ENCODE data around the gene TLR10.
A peak's percentile ranks its signal among the peaks of the same experiment; 100 is the strongest.

TLR10 gene

DNA sequence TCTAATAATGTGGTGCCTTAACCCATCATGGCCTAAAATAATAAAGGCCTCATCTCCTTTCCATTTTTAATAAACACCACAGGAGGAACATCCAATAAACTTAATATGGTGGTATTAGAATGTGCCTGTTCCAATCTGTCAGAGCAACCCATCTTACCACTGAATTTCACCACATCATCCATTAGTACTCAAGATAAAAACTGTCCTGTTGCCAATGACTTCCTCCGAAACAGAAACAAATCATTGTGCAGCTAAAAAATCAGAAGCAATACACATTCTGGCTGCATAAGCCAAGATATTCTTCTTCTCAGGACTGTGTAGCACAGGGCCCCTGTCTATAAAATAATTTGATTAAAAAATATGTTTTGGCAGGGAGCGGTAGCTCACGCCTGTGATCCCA, 18.5 kb downstream of the TLR10 start:
- DNase-seq (ENCODE audit: low spot score) = no peak

DNA sequence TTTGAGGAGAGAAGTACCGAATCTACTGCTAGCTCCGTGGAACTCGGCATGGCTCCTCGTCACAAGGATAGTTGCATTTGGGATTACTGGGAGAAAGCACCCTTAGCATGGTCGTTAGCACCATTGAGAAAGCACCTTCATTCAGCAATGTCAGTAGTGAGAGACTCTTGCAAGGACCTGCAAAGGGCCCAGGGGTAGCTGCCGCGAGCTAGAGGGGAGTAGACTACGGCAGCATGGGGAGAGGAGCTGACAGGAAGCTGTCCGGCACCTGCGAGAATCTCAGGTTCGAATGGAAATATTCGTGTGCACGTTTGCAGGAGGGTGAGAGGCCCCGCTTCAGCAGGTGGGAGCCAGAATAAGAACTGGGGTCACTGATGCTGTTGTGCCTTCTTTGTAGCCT, 20.2 kb downstream of the TLR10 start:
- no peak for DNase-seq (ENCODE audit: low spot score)

DNA sequence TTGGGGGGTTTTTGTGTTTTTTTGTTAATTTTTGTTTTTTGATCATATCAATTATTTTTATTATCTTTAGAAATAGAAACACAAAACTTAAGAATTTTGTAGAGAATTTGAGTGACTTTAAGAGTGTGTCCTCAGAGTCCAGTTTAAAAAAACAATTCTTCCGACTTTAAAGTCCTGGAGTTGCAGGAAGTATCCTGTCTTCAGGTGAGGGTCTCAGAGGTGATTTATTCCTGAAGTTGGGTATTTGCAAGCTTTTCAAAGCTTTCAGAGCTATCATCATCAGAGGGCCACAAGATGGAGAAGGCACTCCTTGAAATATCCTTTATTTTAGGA, 23.0 kb downstream of the TLR10 start:
- no peak for DNase-seq (ENCODE audit: low spot score)

DNA sequence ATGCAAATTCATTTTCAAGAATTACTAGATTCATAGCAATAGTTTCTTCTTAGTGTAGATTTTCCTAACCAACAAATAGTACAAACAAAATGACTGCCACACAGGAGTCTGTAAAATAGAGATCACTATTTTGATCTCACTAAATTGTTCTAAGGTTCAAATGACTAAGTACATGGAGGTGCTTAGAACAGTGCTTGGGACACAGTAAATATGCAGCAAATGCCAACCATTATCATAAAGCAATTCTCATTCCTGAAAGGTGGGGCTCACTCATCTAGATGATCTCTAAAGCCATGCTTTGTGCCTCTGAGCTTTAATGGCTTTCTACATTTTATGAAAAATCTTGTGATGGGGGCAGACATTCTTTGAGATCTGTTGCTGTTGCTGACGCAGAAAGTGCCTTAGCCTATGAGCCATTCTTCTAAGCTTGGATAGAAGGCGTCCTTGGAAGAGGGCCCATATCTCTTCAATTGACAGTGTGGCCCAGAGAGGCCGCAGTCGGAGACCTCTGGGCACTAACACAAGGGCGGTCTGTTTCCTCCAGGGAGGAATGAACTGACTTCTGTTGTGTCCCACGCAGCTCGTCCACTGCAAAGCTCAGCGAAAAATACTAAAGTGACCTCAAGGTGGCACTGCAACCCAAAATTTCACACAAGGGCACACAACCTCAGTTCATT, 23.5 kb downstream of the TLR10 start:
- DNase-seq (ENCODE audit: low spot score) = peak; percentile 59

DNA sequence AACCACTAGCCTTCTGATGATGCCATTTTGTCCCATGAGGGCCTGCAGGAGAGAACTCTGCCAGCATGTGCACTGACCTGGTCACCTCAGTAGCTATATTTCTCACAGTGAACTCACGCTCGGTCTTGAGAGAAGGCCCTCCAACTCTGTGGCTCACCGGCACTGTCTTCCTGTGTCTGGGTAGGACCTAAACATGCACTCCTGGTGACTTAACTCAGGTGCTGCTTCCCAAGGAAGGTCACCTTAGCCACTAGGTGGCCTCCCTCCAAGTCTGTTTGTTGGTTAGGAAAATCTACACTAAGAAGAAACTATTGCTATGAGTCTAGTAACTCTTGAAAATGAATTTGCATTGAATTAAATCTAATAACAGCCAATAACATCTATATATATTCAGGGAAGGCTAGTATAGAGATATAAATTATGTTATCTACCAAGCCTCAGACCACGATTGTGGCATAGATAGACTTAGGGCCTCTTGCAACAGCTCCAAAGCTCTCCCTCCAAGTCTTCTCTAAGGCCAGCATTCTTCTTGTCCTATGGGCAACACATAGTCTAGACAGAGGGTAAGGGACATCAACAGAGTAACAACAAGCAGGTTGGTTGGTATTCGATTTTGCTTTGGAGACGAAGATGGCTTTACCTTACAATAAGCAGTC, 24.7 kb downstream of the TLR10 start:
- no peak for DNase-seq (ENCODE audit: low spot score)

DNA sequence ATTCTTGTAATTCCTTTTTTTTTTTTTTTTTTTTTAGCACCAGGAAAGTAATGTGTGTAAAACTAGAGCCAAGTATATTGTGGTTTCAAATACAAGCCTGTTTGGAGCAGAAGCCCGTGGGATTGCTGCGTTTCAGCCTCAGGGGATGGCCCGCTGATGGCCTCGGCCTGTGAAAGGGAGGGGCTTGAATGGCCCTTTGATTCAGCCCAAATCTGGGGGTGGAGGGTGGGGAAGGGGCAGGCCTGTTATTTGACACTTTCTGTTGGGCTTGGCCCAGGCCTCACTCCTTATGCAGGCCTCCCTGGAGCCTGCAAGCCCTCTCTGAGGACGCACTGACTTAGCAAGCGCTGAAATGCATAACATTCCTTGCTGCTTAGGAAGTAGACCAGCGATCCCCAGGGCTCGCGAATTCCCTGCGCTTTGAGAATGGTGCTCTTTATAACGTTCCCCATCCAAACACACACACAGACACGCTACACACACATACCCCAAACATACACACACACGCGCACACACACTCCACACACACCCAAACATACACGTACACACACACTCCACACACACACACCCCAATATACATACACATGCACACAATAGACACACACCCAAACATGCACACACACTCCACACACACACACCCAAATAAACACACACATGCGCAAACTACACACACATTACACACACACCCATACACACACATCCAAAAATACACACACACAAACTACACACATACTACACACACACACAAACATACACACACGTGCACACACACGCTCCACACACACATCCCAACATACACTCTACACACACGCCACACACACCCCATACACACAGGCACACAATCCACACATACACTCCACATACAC, 29.6 kb downstream of the TLR10 start:
- peak; percentile 92 for DNase-seq (ENCODE audit: low spot score)

DNA sequence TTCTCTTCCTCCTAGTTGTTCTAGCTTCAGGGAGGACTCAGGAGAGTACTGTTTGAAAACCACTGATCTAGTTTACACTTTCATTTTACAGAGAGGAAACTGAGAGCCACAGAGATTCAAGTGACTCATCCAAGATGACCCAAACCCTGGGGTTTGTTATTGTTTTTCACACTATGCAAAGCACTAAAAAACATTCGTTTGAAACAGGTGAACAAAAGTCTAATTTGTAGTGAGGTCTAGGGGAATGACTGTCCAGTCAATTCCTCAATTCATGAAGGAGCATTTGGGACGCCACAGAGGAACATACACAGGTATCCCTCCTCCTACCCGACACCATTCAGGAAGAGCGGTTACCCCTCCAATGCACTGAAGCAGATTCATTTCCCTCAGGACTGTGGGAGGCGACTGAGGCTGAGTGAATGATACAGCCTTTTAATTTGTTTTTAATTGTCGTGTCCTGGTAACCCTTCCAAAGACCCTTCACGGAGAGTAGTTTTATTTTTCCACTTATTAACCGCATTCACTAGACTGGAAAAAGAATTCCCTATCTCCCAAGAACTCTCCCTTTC, 30.3 kb downstream of the TLR10 start:
- DNase-seq (ENCODE audit: low spot score) = peak; percentile 47

DNA sequence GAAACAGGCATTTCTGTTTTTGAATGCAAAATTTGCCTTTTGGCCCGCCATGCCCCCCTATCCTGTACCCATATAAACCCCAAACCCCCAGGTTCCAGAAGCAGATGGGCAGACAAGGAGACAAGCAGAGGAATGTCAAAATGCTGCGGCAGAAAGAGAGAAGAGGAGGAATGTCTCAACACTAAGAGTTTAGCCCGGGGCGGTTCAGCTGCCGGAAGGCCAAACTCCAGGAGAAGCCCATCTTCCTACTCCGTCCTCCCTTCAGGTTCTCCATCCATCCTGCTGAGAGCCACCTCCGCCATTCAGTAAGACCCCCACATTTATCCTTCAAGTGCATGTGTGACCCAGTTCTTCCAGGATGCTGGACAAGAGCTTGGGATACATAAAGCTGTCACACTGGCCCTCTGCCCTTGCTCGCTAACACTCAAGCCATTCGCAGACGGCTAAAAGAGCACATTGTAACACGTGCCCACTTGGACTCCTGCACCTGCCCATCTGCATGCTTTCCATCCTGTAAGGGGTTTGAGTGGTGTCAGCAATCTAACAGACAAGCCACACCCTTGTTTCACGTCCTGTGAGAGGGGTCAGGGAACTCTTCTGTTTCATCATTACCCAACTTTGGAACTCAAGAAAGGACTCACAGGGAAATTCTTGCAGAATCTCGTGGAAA, 31.3 kb downstream of the TLR10 start:
- DNase-seq (ENCODE audit: low spot score) = no peak

DNA sequence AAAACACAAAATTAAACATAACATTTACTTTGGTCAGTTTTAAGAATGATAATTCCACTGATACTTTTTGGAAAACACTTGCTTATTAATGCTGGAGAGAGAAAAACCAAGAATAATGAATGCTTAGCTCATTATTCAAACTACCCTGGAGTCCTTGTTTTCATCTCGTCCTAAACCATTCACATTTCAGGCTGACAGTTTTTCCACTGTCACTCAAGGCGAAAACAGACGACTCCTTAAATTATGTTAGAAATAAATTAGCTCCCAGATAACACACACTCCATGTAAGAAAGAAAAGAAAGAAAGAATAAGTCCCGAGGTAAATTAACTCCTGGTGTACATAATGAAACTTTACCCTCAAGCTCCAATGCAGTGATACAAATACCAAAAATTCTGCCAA, 33.5 kb downstream of the TLR10 start:
- DNase-seq (ENCODE audit: low spot score) = no peak

DNA sequence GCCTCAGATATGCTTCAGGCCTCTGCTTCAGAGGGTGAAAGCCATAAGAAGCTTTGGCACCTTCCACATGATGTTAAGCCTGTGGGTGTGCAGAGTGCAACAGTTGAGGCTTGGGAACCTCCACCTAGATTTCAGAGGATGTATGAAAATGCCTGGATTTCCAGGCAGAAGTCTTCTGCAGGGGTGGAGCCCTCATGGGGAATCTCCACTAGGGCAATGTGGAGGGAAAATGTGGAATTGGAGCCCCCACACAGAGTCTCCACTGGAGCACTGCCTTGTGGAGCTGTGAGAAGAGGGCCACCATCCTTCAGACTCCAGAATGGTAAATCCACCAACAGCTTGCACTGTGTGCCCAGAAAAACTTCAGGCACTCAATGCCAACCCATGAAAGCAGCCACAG, 35.2 kb downstream of the TLR10 start:
- no peak for DNase-seq (ENCODE audit: low spot score)

DNA sequence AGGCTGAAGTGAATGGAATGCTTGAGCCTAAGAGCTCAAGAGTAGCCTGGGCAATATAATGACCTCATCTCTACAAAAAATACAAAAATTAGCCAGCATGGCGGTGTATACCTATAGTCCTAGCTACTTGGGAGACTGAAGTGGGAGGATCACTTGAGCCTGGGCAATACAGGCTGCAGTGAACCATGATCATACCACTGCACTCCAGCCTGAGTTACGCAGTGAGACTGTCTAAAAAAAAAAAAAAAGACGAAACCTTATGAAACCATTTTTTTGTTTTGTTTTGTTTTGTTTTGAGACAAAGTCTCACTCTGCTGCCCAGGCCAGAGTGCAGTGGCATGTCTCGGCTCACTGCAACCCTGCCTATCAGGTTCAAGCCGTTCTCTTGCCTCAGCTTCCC, 36.9 kb downstream of the TLR10 start:
- DNase-seq (ENCODE audit: low spot score) = no peak

DNA sequence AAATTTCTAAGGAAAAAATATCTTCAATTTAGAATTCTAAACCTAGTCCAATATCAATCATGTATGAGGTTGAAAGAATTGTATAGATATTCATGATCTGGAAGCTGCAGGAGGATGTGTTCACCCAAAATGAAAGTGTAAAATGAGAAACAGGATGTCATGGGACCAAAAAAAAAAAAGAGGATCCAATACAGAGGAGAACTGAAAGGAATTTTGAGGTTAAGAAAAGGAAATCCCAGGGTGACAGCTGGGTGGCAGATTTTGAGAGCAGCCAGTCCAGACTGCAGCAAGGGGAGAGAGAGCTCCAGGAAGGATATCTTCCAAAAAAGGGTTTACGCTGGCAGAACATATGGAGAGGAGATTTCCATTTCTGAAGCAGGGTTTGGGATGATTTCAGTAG, 38.9 kb downstream of the TLR10 start:
- peak; percentile 26 for DNase-seq (ENCODE audit: low spot score)

DNA sequence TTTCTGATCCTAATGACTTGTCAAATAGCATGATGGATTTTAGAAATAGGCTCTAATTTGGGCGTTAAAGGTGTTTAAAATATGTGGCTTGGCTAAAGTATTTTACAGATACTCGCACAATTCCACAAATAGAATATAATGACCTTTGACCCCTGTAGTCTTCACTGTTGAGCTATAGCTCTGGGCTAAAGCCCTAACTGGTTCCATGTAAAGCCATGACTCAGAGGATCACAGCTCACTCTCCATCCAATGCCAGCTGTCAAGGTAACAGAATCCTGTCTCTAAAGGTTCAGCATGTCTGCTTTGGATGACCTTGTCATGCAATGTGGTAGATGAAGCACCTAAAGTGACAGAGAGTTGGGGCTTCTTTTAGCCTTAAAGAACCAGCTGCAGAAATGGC, 42.5 kb downstream of the TLR10 start:
- no peak for DNase-seq (ENCODE audit: low spot score)

DNA sequence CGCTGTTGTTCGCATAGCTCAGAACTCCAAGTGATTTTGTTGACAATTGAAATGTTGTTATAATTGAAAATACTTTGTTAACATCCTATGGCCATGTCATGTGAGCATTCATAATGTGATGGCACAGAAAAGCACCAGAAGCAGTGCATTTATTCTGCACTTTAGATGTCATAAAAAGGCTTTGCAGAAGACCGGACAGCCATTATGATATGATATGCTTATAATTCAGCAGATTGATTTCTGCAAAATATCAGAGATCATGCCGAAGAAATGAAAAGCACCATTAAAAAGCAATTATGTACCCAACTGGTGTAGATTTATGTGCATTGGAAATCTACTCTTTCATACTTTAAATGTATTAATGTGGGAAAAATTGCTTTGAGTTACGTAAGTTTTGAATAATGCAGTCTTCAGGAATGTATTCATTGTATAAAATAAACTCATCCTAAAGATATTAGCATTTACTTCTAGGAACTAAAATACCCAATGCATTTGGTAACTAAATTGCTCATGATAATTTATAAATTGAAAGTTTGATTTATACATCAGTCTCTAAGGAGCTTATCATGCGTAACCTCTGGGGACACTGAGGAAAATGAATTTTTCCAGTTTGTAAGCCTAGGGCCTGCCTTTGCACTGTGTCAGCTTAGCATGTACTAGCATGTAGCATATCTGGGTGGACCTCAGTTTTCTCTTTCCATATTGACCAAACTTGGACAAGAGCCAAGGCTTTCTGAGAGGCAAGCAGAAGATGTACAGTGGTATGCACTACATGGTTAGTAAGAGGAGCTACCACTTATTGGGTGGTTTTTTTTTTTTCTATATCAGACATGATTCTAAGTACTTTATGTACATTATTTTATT, 43.6 kb downstream of the TLR10 start:
- DNase-seq (ENCODE audit: low spot score) = no peak

DNA sequence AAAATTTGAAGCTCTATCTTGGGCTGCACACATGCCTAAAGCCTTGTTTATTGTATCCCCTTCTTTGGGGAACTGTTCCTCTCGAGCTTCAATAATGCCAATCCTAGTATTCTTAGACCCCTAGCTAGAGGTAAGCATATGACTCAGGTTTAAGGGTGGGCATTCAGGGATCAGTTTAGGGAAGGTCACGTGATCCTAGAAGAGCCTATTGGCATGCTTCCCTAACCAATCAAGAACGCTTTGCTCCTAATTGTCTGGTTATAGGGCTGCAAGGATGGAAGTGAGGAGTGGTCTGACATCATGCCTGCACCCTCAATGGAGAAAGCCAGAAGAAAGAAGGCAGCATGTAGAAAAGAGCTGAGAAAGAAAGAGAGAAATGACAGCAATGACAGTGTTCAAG, 46.9 kb downstream of the TLR10 start:
- DNase-seq (ENCODE audit: low spot score) = no peak

DNA sequence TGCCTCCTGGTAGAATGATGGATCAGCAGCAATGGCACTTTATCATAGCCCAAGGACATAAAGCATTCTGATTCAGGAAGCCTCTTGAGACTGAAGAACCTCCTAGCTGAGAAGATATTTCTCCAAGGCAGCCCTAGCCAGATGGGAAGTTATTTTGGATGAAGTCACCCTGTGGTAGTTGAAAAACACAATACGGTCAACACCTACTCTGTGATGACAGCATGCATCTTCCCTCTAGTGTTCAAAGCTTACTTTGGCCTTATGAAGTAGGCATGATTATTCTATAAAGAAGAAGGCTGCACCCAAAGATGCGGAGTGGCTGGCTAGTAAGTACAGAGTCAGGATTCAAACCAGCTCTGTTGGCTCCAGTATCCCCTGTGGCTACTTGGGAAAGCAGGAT, 47.9 kb downstream of the TLR10 start:
- DNase-seq (ENCODE audit: low spot score) = no peak

DNA sequence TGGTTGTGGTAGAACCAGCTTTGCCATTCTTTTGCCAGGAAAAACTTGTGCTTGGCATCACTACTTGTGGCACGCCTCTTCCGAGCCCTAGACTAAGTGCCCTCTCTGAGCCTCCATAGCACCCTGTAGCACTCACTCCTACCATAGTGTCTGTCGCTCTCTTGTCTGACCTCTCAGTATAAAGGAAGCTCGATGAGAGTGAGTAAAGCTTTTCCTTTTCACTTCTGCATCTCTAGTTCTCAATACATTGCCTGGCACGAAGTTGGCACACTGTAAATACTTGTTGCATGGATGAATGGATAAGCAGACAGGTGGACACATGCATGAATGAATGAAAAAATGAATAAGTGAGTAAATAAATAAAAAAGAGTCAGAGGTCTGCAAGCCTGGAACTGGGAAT, 48.3 kb downstream of the TLR10 start:
- DNase-seq (ENCODE audit: low spot score) = no peak

DNA sequence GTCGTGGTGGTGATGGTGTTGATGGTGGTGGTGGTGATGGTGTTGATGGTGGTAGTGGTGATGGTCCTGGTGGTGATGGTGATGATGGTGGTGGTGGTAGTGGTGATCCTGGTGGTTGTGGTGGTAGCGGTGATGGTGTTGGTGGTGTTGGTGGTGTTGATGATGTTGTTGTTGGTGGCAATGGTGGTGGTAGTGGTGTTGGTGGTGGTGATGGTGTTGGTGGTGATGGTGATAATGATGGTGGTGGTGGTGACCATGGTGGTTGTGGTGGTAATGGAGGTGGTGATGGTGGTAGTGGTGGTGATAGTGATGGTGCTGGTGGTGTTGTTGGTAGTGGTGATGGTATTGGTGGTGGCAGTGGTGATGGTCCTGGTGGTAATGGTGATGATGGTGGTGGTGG, 49.1 kb downstream of the TLR10 start:
- DNase-seq (ENCODE audit: low spot score) = no peak

DNA sequence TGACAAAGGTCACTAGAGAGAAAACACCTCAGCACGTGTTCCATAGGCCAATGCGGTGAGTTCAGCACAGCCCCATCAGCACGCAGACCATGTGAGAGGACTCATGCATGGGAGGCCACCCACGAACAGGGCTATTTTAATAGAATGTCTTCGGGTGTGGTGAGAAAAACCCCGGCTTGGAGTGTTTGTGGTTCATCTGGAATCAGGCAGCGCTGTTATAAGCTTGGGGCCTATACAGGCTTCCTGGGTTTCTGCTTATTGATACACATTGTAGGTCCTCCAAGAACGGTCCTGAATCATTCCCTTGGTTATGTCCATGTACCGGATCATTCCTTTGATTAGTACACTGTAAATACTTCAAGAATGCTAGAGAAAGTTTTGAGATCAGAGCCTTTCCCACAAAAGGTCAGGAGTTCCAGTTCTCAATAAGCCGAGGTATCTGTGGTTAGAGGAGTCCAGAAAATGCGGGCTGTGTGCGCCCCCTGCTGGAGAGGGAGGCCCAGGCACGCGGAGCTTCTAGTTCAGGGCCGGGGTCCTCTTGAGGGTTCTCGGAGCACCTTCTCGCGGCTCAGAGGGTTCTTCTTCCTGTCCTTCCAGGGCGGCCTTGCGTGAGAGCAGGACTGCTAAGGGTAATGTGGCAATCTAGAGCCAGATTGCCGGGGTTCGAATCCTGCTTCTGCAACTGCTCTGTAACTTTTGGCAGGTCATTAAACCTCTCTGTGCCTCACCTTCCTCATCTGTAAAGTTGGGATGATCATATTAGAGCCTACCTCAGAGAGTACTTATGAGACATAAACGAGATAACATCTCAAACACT, 51.8 kb downstream of the TLR10 start:
- peak; percentile 82 for DNase-seq (ENCODE audit: low spot score)

DNA sequence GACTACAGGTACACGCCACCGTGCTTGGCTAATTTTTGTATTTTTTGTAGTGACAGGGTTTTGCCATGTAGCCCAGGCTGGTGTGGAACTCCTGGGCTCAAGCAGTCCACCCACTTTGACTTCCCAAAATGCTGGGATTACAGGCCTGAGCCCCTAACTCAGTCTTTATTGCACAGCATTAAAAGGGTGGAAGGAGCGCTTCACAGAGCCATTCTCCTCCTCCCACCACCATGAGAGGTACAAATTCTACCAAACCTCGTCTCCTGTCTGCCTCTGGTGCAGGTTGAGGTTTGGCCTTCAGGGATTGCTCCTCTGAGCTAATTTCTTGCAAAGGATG, 52.3 kb downstream of the TLR10 start:
- no peak for DNase-seq (ENCODE audit: low spot score)

Data from AG08395 (cell line).